ENCODE results near the gene EVX1.
A peak's percentile ranks its signal among the peaks of the same experiment; 100 is the strongest.

Gene EVX1

DNA sequence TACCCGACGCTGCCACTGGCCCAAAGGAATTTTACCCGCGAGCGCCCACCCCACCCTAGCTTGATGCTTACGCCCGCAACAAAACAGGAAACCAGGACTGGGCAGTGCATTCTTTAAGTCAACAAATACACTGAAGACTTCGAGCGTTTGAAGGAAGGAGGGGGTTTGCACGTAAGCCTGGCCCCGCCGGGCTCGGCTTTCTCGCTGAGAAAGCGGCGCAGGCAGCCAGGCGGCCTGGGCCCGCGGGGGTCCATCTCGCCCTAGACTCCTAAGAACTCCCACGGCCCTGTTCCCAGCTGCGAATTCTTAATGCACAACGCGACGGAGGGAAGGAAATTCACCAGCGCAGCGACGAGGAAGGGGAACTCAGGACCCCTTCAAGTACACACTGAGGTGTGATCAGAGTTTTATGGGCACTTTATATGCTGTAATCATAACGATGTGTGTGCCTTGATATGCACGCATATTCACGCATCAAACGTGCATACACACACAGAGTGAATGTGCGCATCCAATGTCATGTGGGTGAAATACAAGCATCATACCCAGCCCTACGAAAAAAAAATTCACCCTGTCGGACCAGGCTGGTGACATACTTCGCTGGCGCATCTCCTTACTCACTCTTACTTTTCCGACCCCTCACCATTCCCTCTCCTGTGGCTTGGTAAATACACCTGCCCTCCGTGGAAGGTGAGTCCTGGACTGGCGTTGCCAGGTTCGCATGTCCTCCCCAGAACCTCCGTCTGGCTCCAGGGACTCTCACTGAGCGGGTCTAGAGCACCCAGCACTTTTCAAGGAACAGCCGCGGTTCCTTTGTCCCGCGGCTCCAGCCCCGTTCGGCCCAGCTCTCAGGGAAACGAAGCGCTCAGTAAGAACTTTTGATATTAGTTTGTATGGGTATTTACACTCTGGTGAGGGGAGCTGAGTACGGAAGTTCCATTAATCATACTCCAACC, 37.0 kb upstream of the EVX1 start:
- no peak for DNase-seq (ENCODE audit: low spot score)

DNA sequence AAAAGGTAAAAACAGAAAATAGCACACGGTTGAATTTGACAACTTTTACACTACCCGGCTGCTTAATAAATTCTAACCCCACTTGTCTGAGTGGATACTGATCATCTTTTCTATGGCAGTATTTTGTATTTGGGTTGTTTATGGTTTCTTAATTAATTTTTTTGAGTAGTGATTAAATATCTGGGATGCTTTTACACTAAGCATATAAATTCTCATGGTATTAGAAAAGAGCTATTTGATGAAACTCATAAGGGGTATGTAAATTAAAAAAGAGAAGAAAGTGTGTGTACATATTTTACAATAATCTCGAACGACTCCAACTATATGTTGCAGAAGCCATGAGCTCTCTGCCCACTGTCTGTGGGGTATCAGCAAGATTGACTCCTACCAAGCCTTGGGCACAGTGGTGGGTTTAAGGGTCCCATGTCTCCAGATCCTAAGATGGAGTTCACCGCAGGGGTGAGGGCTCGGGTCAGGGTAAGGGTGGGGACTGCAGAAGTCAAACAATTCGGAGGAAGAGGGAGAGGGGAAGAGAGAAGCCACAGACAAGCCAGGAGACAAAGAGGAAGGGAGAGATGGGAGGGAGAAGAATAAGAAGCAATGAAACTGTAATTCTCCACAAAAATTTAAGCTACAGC, 35.1 kb upstream of the EVX1 start:
- DNase-seq (ENCODE audit: low spot score): no peak

DNA sequence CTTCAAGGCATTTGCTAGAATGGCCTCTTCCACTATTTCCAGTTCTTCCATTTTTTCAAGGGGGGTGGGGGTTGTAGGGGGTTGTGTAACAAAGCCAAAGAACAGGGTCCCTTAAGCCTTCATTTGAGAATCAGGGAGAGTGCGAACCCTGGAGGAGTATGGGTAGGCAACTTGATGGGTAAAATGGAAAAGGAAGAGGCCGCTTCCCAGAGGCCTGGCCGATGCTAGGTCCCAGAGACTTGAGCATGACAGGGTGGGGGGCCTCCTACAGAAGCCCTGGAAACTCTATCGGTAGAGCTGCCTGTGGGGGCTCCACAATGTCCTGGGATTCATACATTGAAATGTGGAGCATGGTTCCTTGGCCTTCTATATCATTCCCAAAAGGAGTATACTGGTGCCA, 33.6 kb upstream of the EVX1 start:
- DNase-seq (ENCODE audit: low spot score): no peak

DNA sequence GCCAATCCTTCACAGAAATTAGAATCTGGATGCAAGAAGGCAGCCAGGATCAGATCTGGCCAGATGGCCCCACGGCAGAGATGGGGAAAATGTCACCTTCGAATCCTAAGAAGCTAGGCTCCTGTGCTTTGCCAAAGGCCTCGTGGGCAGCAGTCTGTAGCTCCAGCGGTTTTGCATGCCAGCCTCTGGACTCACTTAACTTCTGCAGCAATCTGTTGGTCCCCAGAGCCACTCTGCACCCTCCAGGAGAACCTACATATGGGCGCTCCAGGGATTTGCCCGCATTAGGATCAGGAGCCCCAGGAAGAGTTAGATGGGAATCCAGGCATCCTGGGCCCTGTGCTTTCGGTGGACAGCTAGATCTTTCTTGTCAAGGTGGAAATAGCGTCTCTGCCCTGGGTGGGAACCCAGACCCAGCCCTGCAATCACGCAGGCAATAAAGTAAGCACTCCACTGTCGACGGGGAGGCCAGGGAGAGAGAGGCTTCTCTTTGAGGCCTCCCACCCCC, 32.6 kb upstream of the EVX1 start:
- no peak for DNase-seq (ENCODE audit: low spot score)

DNA sequence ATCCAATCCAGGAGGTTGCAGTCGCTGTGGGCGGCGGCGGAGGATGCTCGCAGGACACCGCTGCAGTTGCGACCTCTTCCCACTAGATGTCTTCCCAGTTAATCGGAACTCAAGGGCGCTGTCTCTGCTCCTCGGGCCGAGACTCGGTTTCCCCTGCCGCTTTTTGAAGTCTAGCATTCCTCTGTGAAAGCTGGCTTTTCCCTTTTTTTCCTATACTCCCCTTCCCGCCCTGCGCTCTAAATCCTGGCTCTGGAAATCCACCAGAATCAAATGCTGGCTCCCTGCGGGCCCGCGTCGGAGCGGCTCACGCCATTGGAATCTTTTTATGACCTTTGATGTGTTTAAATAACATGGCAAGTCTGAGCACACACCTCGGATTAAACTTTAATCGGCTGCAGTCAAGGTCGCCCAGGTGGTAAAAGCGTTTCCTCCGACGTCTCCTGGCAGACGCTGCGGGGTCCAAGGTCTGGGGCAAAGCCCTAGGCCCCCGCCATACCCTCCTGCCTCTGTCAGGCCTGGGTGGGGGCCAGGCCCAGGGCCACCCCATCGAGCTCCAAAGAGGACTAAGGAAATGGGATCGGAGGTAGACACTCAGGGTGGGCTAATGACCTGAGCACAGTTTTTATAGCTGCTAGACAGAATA, 32.0 kb upstream of the EVX1 start:
- DNase-seq (ENCODE audit: low spot score): peak; percentile 20

DNA sequence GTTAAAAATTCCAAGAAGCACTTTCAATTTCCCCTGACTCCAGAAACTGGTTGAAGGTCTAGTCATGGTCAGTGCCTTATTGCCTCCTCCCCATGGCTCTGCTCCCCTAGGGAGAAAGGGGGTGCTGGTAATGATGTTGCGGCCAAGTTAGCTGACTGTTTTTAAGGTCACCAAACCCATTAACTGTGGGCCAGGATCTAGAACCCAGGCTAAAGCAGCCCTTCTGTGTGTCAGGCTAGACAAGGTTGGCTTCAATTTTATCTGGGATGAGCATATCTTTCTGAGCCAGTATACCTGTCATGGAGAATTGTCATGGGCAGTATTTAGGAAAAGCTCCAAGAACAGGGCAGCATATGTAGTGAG, 31.5 kb upstream of the EVX1 start:
- no peak for DNase-seq (ENCODE audit: low spot score)

DNA sequence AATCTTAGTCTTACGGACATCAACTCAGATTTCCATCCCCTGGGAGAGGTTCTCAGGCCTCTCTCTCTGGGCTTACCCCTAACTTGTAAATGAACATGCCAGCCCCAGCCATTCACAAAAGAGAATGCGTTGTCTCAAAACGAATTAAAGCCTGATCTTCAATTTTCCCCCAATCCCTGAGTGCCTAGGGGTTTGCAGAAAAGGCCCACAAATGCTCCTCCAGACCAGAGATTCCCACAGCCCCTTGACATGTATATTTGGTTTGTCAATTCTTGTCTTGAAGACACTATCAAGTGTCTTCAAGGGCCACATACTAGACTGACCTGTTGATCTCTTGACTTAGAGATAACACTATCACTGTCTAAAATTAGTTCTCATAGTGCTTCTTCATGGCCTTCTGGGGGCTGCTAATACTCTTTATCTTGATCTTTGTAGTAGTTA, 30.8 kb upstream of the EVX1 start:
- DNase-seq (ENCODE audit: low spot score): no peak

DNA sequence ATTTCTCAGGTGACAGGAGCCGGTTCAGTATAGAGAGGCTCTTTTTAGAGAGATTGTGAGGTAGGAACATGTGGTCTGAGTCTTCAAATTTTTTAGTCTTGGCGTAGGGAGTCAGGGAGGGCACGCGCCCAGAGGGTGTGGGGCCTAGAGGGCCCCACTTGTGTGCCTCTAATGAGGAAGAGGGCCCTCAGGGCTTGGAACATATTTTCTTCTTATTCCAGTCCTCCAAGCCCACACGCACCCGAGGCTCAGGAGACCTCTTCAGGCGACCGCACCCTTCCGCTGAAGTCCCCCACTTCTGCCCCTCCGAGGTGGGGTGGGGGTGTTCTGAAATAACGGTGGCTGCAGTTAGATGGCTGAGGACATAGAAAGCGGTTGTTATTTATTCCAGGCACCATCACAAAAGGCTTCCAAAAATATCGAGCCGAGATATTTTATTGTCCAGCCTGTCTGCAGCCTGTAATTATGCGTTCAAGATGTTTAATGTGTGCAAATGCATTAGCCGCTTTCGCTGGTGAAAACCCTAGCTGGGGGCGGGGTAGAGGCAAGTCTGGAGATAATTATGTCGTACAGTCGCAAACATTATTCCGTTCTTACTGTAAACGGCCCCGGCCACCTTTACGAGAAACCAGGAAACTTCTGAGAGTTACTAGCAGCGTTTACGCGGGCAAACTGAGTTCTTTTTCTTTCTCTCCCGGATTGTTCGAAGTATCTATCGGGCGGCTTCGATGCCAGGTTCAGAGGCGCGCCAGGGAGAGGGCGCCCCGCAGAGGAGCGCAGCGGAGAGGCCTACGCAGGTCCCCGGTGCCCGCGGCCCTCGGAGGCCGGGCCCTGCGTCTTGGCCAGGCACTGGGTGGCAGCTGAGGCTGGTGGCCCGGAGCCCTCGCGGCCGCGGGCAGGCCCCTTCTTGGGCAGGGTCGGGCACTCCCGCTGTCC, 29.8 kb upstream of the EVX1 start:
- DNase-seq (ENCODE audit: low spot score): no peak

DNA sequence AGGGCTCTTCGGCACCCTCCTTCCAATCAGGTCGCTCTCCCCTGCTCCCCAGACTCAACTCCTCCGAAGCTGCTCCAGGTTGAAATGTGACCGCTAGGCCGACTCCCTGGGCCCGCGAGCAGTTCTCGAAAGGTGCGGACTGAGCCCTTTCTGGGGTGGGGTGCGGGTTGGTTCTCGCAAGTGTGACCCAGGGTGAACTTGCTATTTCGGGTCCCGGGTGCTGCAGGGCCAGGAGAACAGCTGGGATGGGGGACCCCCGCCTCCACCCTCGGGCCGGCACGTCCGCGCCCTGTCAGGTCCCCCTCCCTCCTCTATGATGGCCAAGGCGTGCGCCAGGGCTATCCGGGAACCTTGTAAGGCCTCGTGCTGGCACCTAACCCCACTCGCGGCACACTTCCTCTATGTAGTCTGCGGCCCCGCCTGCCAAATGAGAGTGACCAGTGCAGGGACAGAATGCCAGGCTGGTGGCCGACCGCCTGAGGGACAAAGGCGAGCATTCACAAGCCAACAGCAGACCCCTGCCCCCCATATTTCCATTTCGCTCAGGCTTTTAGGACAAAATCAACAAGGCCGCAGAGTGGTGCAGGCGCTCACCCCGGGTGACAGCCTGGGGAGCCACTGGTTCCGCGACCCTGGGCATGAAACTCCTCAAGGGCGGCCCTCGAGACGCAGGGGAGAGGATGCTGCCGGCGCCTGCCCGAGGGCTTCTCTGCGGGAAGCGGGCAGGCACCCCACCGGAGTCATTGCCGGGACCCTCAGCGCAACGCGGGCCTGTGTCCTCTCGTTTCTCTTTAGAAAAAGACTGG, 29.0 kb upstream of the EVX1 start:
- DNase-seq (ENCODE audit: low spot score): no peak

DNA sequence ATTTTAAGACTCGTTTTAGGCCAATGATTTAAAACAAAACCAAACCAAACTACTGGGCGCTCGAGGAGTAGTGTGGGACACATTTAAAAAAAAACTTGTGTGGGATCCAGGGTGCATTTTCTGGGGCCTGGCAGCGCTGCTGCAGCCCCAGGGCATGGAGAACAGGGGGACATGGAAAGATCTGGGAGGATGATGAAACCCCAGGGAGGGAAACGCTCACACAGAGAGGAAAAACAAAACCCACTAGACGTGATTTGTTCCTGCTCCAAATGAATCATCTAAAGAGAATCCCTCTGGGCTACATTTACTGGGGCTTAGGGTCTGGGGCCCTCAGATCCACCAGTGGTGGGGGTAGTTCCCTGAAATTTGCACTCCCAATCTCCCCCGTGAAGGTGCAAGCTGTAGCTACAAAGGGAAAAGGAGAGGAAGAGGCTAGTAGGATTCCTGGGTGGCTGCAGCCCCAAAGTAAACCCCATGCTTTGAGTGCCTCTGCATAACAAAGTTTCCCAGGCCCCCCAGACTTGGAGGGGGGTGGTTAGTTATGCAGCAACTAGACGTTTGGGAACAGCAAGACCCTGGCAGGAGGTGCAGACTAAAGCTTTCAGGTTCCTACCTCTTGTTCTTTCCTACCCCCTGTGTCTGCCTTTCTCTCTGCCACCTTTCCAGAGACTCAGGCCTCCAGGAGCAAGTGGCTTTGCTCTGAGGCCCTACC, 28.2 kb upstream of the EVX1 start:
- no peak for DNase-seq (ENCODE audit: low spot score)

DNA sequence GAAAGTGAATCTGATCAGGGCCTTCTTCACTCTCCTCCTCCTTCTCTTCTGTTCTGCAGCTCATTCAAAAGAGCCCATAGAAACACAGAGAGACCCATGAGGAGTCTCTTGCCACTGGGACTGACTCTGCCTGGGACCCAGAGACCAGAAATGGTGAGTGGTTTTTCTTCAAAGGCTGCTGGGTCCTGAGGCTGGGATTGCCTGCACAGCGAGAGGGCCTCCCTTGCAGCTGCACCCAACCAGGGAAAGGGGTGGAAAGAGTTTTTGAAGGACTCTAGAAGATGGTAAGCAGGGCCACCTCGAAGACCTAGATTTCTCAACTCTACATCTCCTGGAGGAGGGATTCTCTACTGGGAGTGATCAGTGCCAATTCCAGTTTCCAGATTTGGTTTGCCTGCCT, 27.2 kb upstream of the EVX1 start:
- DNase-seq (ENCODE audit: low spot score): no peak

DNA sequence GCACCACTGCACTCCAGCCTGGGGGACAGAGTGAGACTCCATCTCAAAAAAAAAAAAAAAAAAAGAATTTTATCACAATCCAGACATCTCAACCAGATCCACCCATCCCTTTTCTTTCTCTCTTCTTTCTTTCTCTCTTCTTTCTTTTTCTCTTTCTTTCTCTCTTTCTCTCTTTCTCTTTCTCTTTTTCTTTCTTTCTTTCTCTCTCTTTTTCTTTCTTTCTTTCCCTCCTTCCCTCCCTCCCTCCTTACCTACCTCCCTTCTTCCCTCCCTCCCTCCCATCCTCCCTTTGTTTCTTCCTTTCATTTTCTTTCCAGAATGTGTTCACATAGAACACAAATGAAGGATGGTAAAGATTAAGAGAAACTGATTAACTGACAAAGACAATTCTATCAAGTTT, 24.7 kb upstream of the EVX1 start:
- no peak for DNase-seq (ENCODE audit: low spot score)

DNA sequence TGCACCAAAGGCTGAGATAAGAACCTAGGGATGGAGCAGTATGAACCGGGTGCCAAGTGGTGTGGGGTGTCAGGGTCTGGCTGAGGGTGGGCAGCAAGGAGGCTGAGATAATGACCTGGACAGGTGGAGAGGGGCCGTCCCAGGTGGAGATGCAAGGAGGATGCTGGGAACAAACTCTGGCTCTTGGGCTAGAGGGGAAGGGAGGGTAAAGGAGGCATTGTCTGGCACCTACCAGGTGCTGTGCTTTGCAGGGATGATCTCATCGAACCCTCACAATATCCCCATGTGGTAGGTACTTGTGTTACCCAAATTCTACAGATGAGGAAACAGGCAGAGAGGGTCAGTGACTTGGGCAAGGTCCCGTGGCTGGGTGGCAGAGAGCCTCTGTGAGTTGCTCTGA, 22.8 kb upstream of the EVX1 start:
- DNase-seq (ENCODE audit: low spot score): no peak

DNA sequence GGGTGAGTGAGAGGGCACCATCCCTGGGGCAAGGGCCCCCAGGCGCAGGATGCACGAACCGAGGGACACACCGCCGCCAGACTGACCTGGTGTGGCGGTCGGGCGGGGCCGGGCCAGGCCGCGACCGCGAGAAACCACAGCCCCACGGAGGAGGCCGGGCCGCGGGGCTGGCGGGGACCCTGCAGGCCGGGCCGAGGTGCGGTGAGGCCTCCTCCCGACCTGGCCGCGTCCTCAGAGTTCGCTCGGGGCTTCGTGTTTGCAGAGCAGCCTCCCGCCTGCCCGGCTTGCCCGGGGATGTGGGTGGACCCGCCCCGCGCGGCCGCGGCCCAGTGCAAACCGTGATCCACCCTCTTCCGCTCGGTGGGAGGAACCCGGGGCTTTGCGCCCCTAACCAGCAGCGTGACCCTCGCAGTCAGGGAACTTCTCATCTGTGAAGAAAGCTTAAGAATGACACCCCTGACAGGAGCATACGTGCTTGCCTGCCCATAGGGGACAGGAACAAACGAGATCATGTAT, 22.1 kb upstream of the EVX1 start:
- DNase-seq (ENCODE audit: low spot score): no peak

DNA sequence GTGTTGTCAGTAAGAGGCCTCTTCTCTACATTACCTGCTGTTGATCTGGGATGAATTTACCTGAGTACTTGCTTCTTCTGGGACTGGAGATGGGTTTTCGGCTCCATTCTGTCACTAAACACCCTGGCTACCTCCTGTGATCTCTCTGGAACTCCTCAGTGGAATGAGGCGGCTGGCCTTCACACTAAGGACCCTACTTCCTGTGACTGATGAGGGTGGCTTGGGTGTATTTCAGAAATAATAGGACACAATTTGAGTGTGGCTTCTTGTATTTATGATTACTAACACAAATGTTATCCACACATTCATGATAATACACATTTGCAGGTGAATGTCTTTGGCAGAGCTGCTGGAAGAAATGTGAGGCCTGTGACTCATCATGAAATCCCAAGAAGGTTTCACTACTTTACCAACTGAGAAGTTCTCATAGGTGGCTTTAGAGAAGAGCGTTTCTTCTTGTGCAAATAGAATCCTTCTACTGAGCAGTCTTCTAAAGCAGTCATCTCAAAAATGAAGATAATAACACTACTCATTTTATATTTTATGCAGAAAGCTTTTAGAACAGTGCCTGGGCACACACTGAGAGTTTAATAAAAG, 21.3 kb upstream of the EVX1 start:
- no peak for DNase-seq (ENCODE audit: low spot score)

DNA sequence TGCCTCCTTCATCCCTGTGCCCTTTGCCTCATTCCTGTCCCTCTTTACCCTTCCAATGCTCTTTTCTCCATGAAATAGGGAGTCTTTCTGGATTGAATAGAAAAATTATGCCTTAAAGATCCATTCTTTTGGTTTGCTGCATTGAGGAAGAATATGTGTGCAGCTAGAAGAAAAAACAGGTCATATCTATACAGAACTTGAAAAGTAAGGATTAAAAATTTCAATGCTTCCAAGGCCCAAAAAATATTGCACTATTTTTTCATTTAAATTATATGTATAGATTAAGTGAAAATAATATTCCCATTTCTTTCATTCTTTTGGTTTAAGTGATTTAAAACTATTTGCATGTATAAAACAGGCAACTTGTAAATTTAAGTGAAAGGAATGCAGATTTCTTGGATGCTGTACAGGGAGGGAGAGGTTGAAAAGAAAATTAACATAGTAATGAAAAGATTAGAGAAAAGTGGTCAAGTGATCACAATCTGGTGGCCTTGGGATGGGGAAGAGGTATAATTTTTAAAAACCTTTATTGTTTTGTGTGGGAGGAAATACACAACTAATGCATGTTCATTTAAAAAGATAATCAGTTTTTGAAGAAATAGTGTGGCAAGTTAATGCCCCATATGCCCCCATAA, 18.5 kb upstream of the EVX1 start:
- DNase-seq (ENCODE audit: low spot score): no peak

DNA sequence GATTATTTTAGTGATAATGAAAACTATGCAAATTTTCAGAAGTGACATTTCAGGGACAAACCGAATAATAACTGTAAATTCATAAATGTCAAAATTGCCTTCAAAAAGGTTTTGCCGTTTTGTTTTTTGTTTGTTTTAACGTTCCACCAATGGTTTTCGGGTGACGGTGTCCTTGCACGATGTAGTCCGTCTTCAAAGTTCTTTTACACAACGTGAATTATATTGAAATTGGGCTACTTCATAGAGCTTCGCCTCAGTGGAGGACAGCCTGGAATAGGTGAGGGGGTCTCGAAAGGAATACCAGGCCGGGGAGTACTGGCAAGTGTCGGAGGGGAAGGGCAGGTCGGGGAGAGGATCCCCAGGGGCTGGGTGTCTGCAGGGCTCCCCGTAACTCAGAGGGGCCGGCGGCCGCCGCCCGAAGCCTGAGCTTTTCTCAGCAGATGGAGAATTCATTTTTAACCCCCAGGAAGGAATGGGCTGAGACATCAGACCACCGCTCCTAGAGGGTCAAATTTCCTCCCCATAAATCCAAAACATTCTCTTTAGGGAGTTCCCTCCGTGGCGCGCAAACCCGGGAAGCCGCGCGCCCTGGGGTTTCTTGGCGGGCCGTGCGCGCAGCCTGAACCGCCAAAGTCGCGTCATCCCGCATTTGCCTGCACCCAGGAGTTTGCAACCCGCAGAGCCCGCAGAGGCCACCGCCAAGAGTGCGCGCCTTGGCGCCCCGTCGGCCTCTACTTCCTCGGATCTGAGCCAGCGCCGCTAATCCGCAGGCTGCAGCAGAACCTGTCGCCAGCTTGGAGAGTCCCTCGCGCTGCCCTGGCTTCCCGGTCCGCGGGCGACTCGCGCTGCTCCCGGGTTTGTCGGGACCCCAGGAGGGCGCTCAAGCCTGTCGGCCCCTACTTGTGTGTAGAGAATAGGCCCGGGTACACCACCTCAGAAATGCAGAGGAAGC, 17.3 kb upstream of the EVX1 start:
- DNase-seq (ENCODE audit: low spot score): no peak

DNA sequence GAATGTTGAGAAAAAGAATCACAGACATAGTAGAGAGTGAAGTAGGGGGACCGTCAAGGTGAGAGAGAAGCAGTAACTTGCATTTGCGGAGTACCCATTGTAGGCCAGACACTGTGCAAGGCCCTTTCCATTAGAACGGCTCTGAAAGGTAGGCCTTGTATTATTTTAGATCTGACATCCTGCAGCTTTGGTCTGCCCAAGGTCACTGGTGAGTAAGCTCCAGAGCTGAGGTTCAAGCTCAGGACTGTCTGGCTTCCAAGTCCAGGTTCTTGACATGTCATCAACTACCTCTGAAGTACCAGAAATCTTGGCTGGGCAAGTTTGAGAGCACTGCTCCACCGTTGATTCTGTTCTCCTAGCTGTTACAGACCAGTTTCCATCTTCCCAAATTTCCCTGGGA, 13.2 kb upstream of the EVX1 start:
- DNase-seq (ENCODE audit: low spot score): no peak
